ENCODE results near the gene TRAPPC1.

DNA sequence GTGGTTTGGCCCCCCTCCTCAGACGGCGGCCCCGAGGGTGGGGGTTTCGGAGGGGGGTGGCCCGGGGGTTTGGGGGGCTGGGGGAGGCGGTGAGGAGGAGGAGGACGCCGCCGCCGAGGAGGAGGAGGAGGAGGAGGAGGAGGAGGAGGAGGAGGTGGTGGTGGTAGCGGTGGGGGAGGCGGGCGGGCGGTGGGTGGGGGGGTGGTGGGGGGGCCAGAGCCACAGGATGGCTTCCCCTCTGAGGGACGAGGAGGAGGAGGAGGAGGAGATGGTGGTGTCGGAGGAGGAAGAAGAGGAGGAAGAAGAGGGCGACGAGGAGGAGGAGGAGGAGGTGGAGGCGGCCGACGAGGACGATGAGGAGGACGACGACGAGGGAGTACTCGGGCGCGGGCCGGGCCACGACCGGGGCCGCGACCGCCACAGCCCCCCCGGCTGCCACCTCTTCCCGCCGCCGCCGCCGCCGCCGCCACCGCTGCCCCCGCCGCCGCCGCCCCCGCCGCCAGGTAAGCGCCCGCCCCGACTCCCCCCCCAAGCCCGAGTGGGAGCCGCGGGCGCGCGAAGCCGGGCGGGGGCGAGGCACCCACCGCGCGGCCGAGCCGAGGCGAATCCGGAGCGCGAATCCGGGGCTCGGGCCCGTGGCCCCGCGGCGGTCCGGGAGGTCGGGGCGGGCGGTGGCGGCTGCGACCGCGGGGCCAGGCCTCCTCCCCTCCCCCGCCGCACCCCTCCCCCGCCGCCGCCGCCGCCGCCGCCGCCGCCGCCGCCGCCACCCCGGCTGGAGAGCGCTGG is 47.0 kb downstream of the TRAPPC1 start:
- TF ChIP-seq CTCF (IDR thresholded peaks at IDR 0.05) (no peak), POLR2AphosphoS5 (IDR thresholded peaks at IDR 0.05) (no peak), EP300 (IDR thresholded peaks at IDR 0.05) (no peak), POLR2A (IDR thresholded peaks at IDR 0.05; ENCODE audit: low read depth) (no peak)
